Measurements from ENCODE around the gene KCND3. TPM values are rescaled to one million over a fixed set of nuclear protein-coding genes. Genes with fewer than 3 reads are reported as not detected.

KCND3 gene
- total and polyA plus RNA-seq, 4 donors, result 1.0 to 27.1 (median 6.1) TPM

DNA sequence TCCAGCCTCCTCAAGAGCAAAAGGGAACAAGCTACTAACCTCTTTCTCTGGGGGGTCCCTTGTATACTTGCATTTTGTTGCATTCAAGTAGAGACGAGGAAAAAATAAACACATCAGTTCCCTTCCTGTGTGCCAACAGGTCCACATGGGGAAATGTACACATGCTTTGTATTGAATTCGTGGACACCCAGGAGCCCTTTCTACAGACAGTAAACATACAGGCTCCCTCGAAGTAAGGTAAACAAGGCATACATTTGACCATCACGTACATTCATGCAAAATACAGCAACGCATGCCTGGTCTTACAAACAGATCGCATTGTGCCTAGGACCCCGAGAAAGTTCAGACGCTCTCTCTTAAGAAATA lies 1.1 kb downstream of the KCND3 start:
- WGBS, result 15% methylated on average over 8 of the region's 8 CpGs

DNA sequence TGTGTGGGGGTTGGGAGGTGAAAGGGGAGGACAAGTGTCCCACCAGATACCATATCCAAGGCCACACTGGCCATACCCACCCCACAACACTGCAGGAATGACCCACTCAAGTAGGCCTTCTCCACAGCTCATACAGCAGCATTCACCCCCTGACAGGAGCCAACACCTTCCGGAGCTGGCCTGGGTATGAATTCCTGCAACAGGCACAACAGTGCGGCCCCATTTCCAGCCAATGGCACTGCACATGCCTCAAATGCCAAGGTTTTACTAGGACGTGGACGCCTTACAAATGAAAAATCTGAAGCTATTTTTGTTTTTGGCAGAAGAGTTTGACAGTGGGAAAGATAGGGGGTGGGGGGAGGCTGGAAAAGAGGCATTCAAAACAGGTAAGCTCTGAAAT lies 2.0 kb downstream of the KCND3 start:
- Histone ChIP-seq H3K36me3 (ENCODE audit: control insufficient read depth in 4 of 4, insufficient read depth in 3 of 4, low read depth in 1 of 4, low read length in 3 of 4) (no peaks in the 10 kb centered on the region), H3K4me3 (ENCODE audit: low read depth in 1 of 3, low read length in 3 of 3) (peak overlapping the region in 1 of 3 donors; percentile 16), H3K27ac (ENCODE audit: low read depth in 1 of 2, low read length in 2 of 2) (no peak overlapping the region), H3K4me1 (ENCODE audit: control insufficient read depth in 4 of 4, insufficient read depth in 4 of 4, low read length in 3 of 4) (peaks cover 13 to 61% (median 36%) of the 10 kb centered on the region in 4 donors), H3K9ac (ENCODE audit: low read depth in 1 of 2, low read length in 2 of 2) (no peak overlapping the region), H3K9me3 (ENCODE audit: control insufficient read depth in 4 of 4, low read length in 3 of 4) (no peaks in the 10 kb centered on the region), H3K27me3 (ENCODE audit: control insufficient read depth in 4 of 4, insufficient read depth in 4 of 4, low read length in 3 of 4) (no peaks in the 10 kb centered on the region)
- no peak for DNase-seq (ENCODE audit: low spot score)
- 83% methylated on average over 4 of the region's 4 CpGs for WGBS
- TF ChIP-seq, protein P1, sequence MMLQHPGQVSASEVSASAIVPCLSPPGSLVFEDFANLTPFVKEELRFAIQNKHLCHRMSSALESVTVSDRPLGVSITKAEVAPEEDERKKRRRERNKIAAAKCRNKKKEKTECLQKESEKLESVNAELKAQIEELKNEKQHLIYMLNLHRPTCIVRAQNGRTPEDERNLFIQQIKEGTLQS (IDR thresholded peaks at IDR 0.05), result no peak
- TF ChIP-seq FOXA1 (IDR thresholded peaks at IDR 0.05) (no peak), HNF4A (conservative IDR thresholded peaks at IDR 0.05) (no peak), JUND (IDR thresholded peaks at IDR 0.05) (no peak), YY1 (IDR thresholded peaks at IDR 0.05) (no peak), CTCF (IDR thresholded peaks at IDR 0.05; ENCODE audit: low read depth, low read length, missing input control) (no peak), ZBTB33 (IDR thresholded peaks at IDR 0.05) (no peak), FOXA2 (IDR thresholded peaks at IDR 0.05) (no peak), TAF1 (conservative IDR thresholded peaks at IDR 0.05) (no peak), NR2F2 (IDR thresholded peaks at IDR 0.05) (no peak), RXRA (IDR thresholded peaks at IDR 0.05) (no peak), GABPA (IDR thresholded peaks at IDR 0.05 in 1 of 2, conservative IDR thresholded peaks at IDR 0.05 in 1 of 2) (no peak), RAD21 (IDR thresholded peaks at IDR 0.05) (no peak), HNF4G (IDR thresholded peaks at IDR 0.05) (no peak), SP1 (IDR thresholded peaks at IDR 0.05) (no peak)
- TF ChIP-seq, protein P2, sequence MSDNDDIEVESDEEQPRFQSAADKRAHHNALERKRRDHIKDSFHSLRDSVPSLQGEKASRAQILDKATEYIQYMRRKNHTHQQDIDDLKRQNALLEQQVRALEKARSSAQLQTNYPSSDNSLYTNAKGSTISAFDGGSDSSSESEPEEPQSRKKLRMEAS (IDR thresholded peaks at IDR 0.05), result no peak

More for the DNA sequence above, 1.1 kb downstream of the KCND3 start:
- TF ChIP-seq, protein P2 (IDR thresholded peaks at IDR 0.05), result no peak
- TF ChIP-seq CTCF (IDR thresholded peaks at IDR 0.05; ENCODE audit: low read depth, low read length, missing input control), result no peak
- TF ChIP-seq FOXA1 (IDR thresholded peaks at IDR 0.05), result no peak
- no peak for TF ChIP-seq JUND (IDR thresholded peaks at IDR 0.05)
- TF ChIP-seq SP1 (IDR thresholded peaks at IDR 0.05), result no peak
- TF ChIP-seq ZBTB33 (IDR thresholded peaks at IDR 0.05), result no peak
- no peak for TF ChIP-seq YY1 (IDR thresholded peaks at IDR 0.05)
- TF ChIP-seq NR2F2 (IDR thresholded peaks at IDR 0.05), result no peak
- no peak for TF ChIP-seq TAF1 (conservative IDR thresholded peaks at IDR 0.05)
- TF ChIP-seq GABPA (IDR thresholded peaks at IDR 0.05 in 1 of 2, conservative IDR thresholded peaks at IDR 0.05 in 1 of 2), result no peak
- no peak for TF ChIP-seq HNF4G (IDR thresholded peaks at IDR 0.05)
- TF ChIP-seq EGR1 (IDR thresholded peaks at IDR 0.05; ENCODE audit: low read depth in 2 of 2), result no peak
- peak overlapping the region; percentile 64 to 78 for H3K27ac ChIP-seq (ENCODE audit: low read depth in 1 of 2, low read length in 2 of 2)
- peak overlapping the region in 1 of 2 donors; percentile 15 for H3K9ac ChIP-seq (ENCODE audit: low read depth in 1 of 2, low read length in 2 of 2)
- H3K4me1 ChIP-seq (ENCODE audit: control insufficient read depth in 4 of 4, insufficient read depth in 4 of 4, low read length in 3 of 4), result peaks cover 13 to 61% (median 36%) of the 10 kb centered on the region in 4 donors
- peak overlapping the region; percentile 39 to 77 (median 56) for H3K4me3 ChIP-seq (ENCODE audit: low read depth in 1 of 3, low read length in 3 of 3)
- DNase-seq (ENCODE audit: low spot score), result no peak
- H3K36me3 ChIP-seq (ENCODE audit: control insufficient read depth in 4 of 4, insufficient read depth in 3 of 4, low read depth in 1 of 4, low read length in 3 of 4), result no peaks in the 10 kb centered on the region
- no peaks in the 10 kb centered on the region for H3K27me3 ChIP-seq (ENCODE audit: control insufficient read depth in 4 of 4, insufficient read depth in 4 of 4, low read length in 3 of 4)
- H3K9me3 ChIP-seq (ENCODE audit: control insufficient read depth in 4 of 4, low read length in 3 of 4), result no peaks in the 10 kb centered on the region
